SHP77 treated with DMSO at 0.1 percent for 48 hours (cell line): ENCODE data around the gene CD33.

Source experiments
- DNase-seq: peaks from one replicate; lab custom pipeline; 2025; lab: John Stamatoyannopoulos, UW

The CD33 gene

GRCh38 chr19:51259348-51260245 is 34.7 kb downstream of the CD33 start:
- peak; percentile 24 for DNase-seq

- no peak for DNase-seq
Observed at GRCh38 chr19:51263808-51264207, 38.9 kb downstream of the CD33 start.

- no peak for DNase-seq
Observed at GRCh38 chr19:51271067-51271466, 46.2 kb downstream of the CD33 start.

GRCh38 chr19:51272183-51272810 is 47.4 kb downstream of the CD33 start:
- DNase-seq = no peak

GRCh38 chr19:51274049-51274770 is 49.3 kb downstream of the CD33 start:
- no peak for DNase-seq

- DNase-seq = no peak
Observed at GRCh38 chr19:51277112-51277511, 52.2 kb downstream of the CD33 start.

GRCh38 chr19:51282335-51282734 is 57.5 kb downstream of the CD33 start:
- no peak for DNase-seq

GRCh38 chr19:51285682-51286081 is 60.8 kb downstream of the CD33 start:
- no peak for DNase-seq
